Right cardiac atrium (tissue), 5 donors: ENCODE measurements around the gene TMEM178B. TPM values are rescaled to one million over a fixed set of nuclear protein-coding genes. Genes with fewer than 3 reads are reported as not detected.

Experiments
- ATAC-seq, 2 donors: fragments of 200-7000 bp; cut with Tn5 transposase; one replicate each; pipeline versions ENCODE4 v1.8.0 to v1.9.1; 2020; ENCODE audit warnings: moderate library complexity in 2 of 2, mild to moderate bottlenecking in 1 of 2
- DNase-seq, 3 donors: peaks; one replicate each; pipeline ENCODE4 v3.0.0-alpha.2; 2020
- H3K27ac ChIP-seq: one replicate; pipeline ENCODE4 v1.5.1; 2013; ENCODE audit warnings: mild to moderate bottlenecking, low read length, control low read depth, moderate library complexity
- H3K27me3 ChIP-seq: one replicate; pipeline ENCODE4 v1.6.1; 2013; ENCODE audit not compliant: control insufficient read depth, insufficient read depth
- H3K4me1 ChIP-seq: one replicate; pipeline ENCODE4 v1.6.1; 2013; ENCODE audit warnings: low read length; ENCODE audit not compliant: control insufficient read depth, insufficient read depth
- H3K4me3 ChIP-seq: one replicate; pipeline ENCODE4 v1.5.1; 2013; ENCODE audit warnings: low read length, control low read depth
- H3K9me3 ChIP-seq: one replicate; pipeline ENCODE4 v1.6.1; 2013; ENCODE audit warnings: low read length; ENCODE audit not compliant: control insufficient read depth
- WGBS: extraction: QIAGEN DNeasy Blood & Tissue Kit; methylation state at CpG from one replicate; pipeline ENCODE4 v1.1.7; 2013; 5-methylcytosine and 5-hydroxymethylcytosine counted together
- intact Hi-C, 4 donors: fragments of 100-400 bp; cut with DNase I; formaldehyde crosslinking; loops; one replicate each; pipeline versions ENCODE4 v1.11.0 to v1.14.0; 2022 to 2023
- polyA plus RNA-seq: library from polyadenylated mRNA; stranded (reverse); fragments of 200-250 nt; gene quantifications from one replicate; pipeline ENCODE4 v1.2.3, GENCODE V29; 2013
- total RNA-seq, 4 donors: library from RNA; stranded (reverse); fragmentation: NEBNext Ultra II Directional; extraction: Animal tissue kit (Norgen Biotek cat#: 25700); gene quantifications; one replicate each; pipeline ENCODE4 v1.2.1, GENCODE V29; 2021
- donor health status: healthy with polysubstance abuse.
- donor health status: DM: no; HTN: yes; CAD: no.
- donor health status: DM: no; HTN: no; CAD: no.
- donor health status: DM: no; HTN: yes; CAD: no; lungs with severe emphysema.
- donor health status: DM: yes; HTN: yes; CAD: no.

Gene TMEM178B
- total and polyA plus RNA-seq, 5 donors = 13.3 to 49.6 (median 35.0) TPM

DNA sequence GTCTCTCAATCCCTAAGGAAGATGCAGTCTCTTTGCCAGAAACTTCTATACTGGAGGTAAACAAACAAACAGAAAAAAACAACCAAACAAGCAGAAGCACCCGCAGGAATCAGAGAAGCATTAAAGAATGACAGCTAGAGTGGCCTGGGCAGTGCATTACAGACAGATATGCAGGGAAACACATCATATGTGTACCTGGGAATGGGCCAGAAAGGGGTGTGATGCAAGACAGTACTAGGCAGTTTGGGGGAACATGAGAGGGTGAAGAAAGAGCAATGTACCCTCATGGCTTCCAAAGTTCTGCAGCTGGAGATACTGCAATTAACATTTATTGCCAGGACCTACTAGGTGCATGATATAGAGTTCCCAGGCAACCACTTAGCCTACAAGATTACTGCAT, 177.3 kb downstream of the TMEM178B start:
- 50% methylated on average over 1 of the region's 1 CpG for WGBS
- DNase-seq = no peak
- H3K4me1 ChIP-seq = no peaks in the 10 kb centered on the region
- H3K27me3 ChIP-seq = no peaks in the 10 kb centered on the region
- intact Hi-C loops = loop anchor here in 1 of 4 donors (10.0 kb wide), 1 partner anchor 274 kb away; no protein-coding TSS in a partner anchor
- no peak overlapping the region for H3K4me3 ChIP-seq
- H3K9me3 ChIP-seq = no peaks in the 10 kb centered on the region
- no peak for ATAC-seq
- no peak overlapping the region for H3K27ac ChIP-seq

DNA sequence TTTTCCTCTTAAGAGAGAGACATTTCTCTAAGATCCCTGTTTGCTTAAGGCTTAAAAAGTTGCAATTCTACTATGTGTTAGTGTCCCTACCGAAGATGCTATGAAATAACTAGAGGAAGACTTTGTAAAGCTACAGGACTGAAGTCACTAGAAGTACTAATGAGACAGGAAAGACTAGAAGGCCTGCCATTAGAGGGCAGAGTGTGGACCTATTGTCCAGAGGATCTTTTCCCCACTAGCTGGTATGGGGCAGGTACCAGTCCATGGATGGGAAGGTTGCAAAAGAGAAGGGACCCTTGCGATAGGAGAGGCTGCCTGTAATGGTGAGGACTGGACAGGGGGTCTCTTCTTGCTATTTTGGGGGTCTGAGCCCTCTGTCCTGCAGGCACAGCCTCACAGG, 178.1 kb downstream of the TMEM178B start:
- no peak for ATAC-seq
- Histone ChIP-seq H3K27me3 (no peaks in the 10 kb centered on the region), H3K27ac (no peak overlapping the region), H3K4me3 (no peak overlapping the region), H3K4me1 (no peaks in the 10 kb centered on the region), H3K9me3 (no peaks in the 10 kb centered on the region)
- no peak for DNase-seq
- 61% methylated on average over 2 of the region's 2 CpGs for WGBS
- intact Hi-C loops = loop anchor here in 1 of 4 donors (10.0 kb wide), 1 partner anchor 273 kb away; no protein-coding TSS in a partner anchor

DNA sequence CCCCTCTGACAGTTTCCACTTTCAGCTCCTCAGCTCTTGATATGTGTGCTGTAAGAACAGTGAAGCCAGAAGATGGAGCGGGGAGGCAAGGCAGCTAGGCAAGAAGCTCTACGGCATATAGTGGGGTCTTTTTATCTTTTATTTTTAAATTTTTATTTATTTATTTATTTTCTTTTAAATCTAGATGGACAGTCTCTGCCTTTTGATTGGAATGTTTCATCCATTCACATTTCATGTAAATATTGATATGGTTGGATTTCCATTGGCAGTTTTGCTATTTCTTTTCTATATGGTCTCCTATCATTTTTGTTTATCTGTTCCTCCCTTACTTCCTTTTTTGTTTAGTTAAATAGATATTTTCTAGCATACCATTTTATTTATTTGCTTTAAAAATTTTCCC, 183.7 kb downstream of the TMEM178B start:
- peaks cover 2% of the 10 kb centered on the region for H3K27me3 ChIP-seq
- DNase-seq (no peak), ATAC-seq (no peak)
- WGBS = 76% methylated on average over 2 of the region's 2 CpGs
- H3K4me1 ChIP-seq = peaks cover 2% of the 10 kb centered on the region
- H3K27ac ChIP-seq = no peak overlapping the region
- no peaks in the 10 kb centered on the region for H3K9me3 ChIP-seq
- H3K4me3 ChIP-seq = no peak overlapping the region
- intact Hi-C loops = loop anchor here in 1 of 4 donors (10.0 kb wide), 1 partner anchor 267 kb away; no protein-coding TSS in a partner anchor

DNA sequence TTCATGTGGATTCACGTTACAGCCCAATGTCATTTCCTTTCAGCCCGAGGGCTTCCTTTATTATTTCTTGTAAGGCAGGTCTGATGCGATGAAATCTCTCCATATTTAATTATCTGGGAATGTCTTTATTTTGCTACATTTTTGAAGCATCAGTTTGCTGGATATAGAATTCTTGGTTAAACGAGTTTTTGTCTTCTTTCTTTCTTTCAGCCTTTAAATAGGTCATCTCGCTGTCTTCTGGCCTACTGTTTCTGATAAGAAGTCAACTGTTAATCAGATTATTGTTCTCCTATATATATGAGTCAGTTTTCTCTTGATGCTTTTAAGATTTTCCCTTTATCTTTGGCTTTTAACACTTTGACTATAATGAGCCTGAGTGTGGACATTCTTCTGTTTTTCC, 184.7 kb downstream of the TMEM178B start:
- H3K4me3 ChIP-seq = no peak overlapping the region
- H3K9me3 ChIP-seq = no peaks in the 10 kb centered on the region
- no peak for ATAC-seq
- intact Hi-C loops = loop anchor here in 1 of 4 donors (10.0 kb wide), 1 partner anchor 266 kb away; no protein-coding TSS in a partner anchor
- DNase-seq = no peak
- no peak overlapping the region for H3K27ac ChIP-seq
- WGBS = 68% methylated on average over 5 of the region's 5 CpGs
- peaks cover 2% of the 10 kb centered on the region for H3K4me1 ChIP-seq
- H3K27me3 ChIP-seq = peaks cover 2% of the 10 kb centered on the region

DNA sequence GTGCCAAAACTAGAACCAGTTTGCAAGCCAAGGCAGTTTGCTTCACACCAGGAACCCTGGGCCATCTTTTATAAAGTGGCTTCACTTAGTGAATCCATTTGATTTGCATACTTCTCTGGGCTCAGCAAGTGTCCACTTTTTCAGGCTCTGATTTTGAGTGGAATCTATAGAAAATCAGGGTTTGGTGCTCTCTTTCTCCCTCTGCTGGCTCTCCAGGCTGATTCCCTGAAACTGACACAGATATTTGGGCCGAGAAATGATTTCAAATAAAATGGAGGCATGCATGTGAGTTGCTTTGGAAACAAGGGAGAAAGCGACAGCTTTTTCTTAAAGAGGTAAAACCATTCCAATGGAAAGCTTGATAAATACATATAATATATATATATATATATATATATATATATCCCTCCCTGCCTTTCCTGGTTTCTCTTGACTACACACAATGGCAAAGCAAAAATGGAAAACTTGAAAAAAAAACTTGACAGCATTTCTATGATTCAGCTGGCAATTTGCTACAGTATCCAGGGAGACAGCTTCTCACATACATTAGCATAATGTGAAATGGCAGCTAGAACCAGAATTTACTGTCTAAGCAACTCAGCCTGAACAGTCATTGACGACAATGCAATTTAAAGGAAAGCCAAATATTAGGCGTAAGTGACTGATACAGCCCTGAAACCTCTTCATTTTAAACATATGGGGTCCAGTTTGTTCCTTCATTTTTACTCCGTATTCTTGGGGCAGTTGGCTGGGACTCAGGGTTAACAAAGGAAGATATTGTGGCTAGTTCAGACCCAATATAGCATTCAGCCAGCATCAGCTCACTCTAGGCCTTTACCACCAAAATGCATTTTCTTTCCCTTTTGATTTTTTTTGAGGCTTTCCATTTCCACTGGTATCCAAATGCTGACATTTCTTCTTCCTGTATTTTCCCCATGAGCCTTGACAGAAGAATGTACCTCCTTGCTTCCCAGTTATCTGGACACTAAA, 188.5 kb downstream of the TMEM178B start:
- intact Hi-C loops = no loop called here
- H3K27ac ChIP-seq = no peak overlapping the region
- peaks cover 2% of the 10 kb centered on the region for H3K27me3 ChIP-seq
- 67% methylated on average over 5 of the region's 5 CpGs for WGBS
- peaks cover 2% of the 10 kb centered on the region for H3K4me1 ChIP-seq
- no peak for DNase-seq
- H3K9me3 ChIP-seq = no peaks in the 10 kb centered on the region
- no peak for ATAC-seq
- no peak overlapping the region for H3K4me3 ChIP-seq

DNA sequence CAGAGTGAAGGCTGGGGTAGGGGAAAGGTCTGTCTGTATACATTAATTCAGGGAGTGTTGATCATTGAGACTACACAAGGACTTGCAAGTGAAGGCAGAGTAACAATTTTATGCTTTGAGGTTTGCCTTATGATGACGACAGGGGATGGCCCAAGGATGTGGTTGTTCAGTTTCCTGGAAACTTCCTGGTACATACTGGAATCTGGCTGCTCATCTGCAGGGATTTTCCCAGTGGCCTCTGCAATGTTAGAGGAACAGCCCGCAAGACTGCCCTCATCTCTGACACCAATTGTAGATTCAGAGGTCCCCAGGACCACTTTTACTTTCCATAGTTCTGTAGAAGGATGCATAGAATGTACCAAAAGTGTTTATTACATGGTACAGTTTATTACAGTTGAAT, 189.6 kb downstream of the TMEM178B start:
- no peak for DNase-seq
- intact Hi-C loops = no loop called here
- Histone ChIP-seq H3K27ac (no peak overlapping the region), H3K27me3 (peaks cover 2% of the 10 kb centered on the region), H3K4me3 (no peak overlapping the region), H3K4me1 (peaks cover 2% of the 10 kb centered on the region), H3K9me3 (no peaks in the 10 kb centered on the region)
- ATAC-seq = no peak
- 77% methylated on average over 2 of the region's 2 CpGs for WGBS

DNA sequence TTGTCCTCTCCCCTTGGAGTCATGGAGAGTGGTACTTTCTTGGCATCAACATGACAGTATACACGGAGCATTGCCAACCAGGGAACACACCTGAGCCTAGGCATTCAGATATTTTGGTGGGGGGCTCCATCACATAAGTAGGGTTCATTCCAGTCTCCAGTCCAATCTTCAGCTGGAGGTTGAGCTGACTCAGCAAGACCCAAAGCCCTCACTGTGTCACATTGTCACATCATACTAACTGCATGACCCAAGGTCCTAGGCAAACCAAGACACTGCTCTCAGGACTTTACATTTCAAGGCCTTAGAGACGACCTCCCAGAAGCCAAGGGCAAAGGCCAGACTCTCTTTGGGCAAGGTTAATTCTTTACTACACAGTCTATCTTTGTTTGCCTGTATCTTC, 190.1 kb downstream of the TMEM178B start:
- Histone ChIP-seq H3K4me3 (no peak overlapping the region), H3K9me3 (no peaks in the 10 kb centered on the region), H3K4me1 (peaks cover 2% of the 10 kb centered on the region), H3K27me3 (peaks cover 2% of the 10 kb centered on the region), H3K27ac (no peak overlapping the region)
- no peak for ATAC-seq
- WGBS = 49% methylated on average over 2 of the region's 2 CpGs
- no peak for DNase-seq
- intact Hi-C loops = no loop called here

DNA sequence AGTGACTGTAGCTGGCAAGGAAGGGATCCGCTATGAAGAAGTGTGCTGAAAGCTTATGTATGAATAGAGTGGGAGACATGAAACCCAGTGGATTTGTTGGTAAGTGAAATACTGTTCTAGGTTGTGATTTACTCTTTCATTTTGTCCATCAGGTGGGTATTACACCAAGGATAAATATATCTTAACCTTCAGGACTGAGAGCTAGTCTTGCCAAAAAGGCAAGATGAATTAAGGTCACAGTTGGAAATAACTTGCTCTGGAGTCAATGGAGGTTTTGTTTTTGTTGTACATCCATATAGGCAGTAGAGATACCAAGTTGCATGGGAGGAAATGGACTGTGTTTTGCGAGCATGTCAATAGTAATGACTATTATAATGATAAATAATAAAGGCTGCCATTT, 190.6 kb downstream of the TMEM178B start:
- Histone ChIP-seq H3K4me1 (peaks cover 2% of the 10 kb centered on the region), H3K27me3 (peaks cover 2% of the 10 kb centered on the region), H3K4me3 (no peak overlapping the region), H3K9me3 (no peaks in the 10 kb centered on the region), H3K27ac (no peak overlapping the region)
- DNase-seq (no peak), ATAC-seq (no peak)
- intact Hi-C loops = no loop called here
- WGBS = 72% methylated on average over 2 of the region's 2 CpGs

DNA sequence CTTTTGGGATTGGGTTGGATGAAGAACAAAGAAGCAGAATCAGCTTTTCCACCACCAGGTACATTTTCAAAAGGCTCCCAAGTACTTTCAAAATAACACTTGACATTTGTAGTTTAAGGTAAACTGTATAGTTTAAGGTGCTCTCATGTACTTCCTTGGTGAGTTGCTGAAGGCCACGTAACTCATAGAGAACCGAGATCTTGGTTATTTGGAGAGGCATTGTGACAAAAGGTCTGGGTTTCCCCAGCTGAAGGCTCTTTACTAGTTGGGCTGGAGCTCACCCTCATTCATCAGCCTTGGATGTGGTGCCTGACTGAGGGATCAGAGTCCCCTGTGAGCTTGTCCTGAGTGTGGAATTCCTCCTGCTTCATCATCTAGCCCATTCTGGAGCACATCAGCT, 191.8 kb downstream of the TMEM178B start:
- peaks cover 2% of the 10 kb centered on the region for H3K27me3 ChIP-seq
- intact Hi-C loops = no loop called here
- H3K27ac ChIP-seq = no peak overlapping the region
- WGBS = 78% methylated on average over 2 of the region's 2 CpGs
- no peak overlapping the region for H3K4me3 ChIP-seq
- H3K4me1 ChIP-seq = peaks cover 2% of the 10 kb centered on the region
- DNase-seq (no peak), ATAC-seq (no peak)
- no peaks in the 10 kb centered on the region for H3K9me3 ChIP-seq

DNA sequence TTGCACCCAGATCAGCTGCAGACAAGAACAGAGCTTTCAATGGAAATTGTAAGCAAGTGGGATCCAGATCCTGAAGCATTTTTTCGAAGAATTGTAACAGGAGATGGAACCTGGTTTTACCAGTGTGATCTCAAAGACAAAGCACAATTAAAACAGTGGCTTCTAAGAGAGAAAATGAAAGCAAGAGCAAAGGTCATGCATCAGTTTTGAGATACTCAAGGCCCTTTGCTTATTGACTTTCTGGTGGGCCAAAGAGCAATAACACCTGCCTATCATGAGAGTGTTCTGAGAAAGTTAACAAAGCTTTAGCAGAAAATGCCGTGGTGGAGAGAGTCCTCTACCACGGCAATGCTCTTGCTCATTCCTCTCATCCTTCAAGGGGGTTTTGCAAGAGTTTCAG, 194.8 kb downstream of the TMEM178B start:
- ATAC-seq (no peak), DNase-seq (no peak)
- no peak overlapping the region for H3K4me3 ChIP-seq
- no peaks in the 10 kb centered on the region for H3K27me3 ChIP-seq
- intact Hi-C loops = no loop called here
- WGBS = 74% methylated on average over 3 of the region's 3 CpGs
- no peaks in the 10 kb centered on the region for H3K4me1 ChIP-seq
- no peak overlapping the region for H3K27ac ChIP-seq
- H3K9me3 ChIP-seq = no peaks in the 10 kb centered on the region

DNA sequence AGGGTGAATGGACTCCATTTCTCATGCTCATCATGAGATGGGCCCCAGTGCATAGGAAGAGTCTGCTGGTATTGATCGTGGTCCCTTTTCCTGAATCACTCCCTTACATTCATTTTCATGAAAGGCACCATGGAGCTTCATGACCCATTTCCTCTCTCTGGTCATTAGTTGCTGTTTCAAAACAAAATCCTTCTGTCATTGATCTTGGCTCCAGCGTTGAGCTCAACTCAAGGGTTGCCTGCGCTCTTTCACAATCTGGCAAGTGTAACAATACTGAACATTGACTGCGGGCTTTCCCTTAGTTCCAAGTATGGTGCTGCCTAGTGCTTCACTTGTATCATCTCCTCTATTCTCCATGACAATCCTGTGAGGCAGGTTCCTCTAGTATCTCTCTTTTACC, 197.6 kb downstream of the TMEM178B start:
- no peaks in the 10 kb centered on the region for H3K27me3 ChIP-seq
- no peaks in the 10 kb centered on the region for H3K9me3 ChIP-seq
- no peaks in the 10 kb centered on the region for H3K4me1 ChIP-seq
- no peak overlapping the region for H3K4me3 ChIP-seq
- DNase-seq (no peak), ATAC-seq (no peak)
- WGBS = 83% methylated on average over 4 of the region's 4 CpGs
- intact Hi-C loops = no loop called here
- H3K27ac ChIP-seq = no peak overlapping the region
